Lung (tissue), 12 donors: Measurements from ENCODE around the gene TTYH3. TPM values are rescaled to one million over a fixed set of nuclear protein-coding genes. Genes with fewer than 3 reads are reported as not detected.
A peak's percentile ranks its signal among the peaks of the same experiment; 100 is the strongest.

Source experiments
- ATAC-seq: fragments of 200-7000 bp; cut with Tn5 transposase; one replicate; pipeline ENCODE4 v1.9.1; 2020; ENCODE audit warnings: moderate number of reproducible peaks; ENCODE audit not compliant: insufficient read depth, low FRiP score
- DNase-seq, 3 donors: peaks; one replicate each; pipeline ENCODE4 v3.0.0-alpha.2; 2013 to 2017
- H3K27ac ChIP-seq, 2 donors: one replicate each; pipeline ENCODE4 v1.5.1; 2013; ENCODE audit warnings: mild to moderate bottlenecking in 2 of 2, moderate library complexity in 2 of 2, control low read depth in 1 of 2, inconsistent platforms in 1 of 2, low read depth in 1 of 2, low read length in 1 of 2
- H3K27me3 ChIP-seq, 3 donors: one replicate each; pipeline ENCODE4 v1.5.1; 2013; ENCODE audit warnings: low read length in 2 of 3; ENCODE audit not compliant: control insufficient read depth in 3 of 3, insufficient read depth in 3 of 3
- H3K36me3 ChIP-seq, 4 donors: one replicate each; pipeline ENCODE4 v1.5.1; 2013; ENCODE audit warnings: low read length in 4 of 4, mild to moderate bottlenecking in 1 of 4, moderate library complexity in 1 of 4; ENCODE audit not compliant: control insufficient read depth in 4 of 4, insufficient read depth in 4 of 4
- H3K4me1 ChIP-seq, 5 donors: one replicate each; pipeline ENCODE4 v1.5.1; 2013; ENCODE audit warnings: low read length in 5 of 5, mild to moderate bottlenecking in 2 of 5, moderate library complexity in 1 of 5; ENCODE audit not compliant: control insufficient read depth in 5 of 5, insufficient read depth in 5 of 5
- H3K4me3 ChIP-seq: one replicate; pipeline ENCODE4 v1.5.1; 2013; ENCODE audit warnings: mild to moderate bottlenecking, control low read depth, moderate library complexity
- H3K9ac ChIP-seq, 2 donors: one replicate each; pipeline ENCODE4 v1.5.1; 2013; ENCODE audit warnings: low read length in 2 of 2, control low read depth in 1 of 2; ENCODE audit not compliant: insufficient read depth in 1 of 2
- H3K9me3 ChIP-seq, 4 donors: one replicate each; pipeline ENCODE4 v1.5.1; 2013; ENCODE audit warnings: low read length in 3 of 4, mild to moderate bottlenecking in 1 of 4, moderate library complexity in 1 of 4; ENCODE audit not compliant: control insufficient read depth in 4 of 4, insufficient read depth in 3 of 4
- CTCF ChIP-seq: IDR thresholded peaks from 2 replicates; pipeline ENCODE4 v1.5.1; 2012; ENCODE audit warnings: mild to moderate bottlenecking; ENCODE audit errors: control extremely low read depth, extremely low read depth
- WGBS, 2 donors: extraction: QIAGEN DNeasy Blood & Tissue Kit; methylation state at CpG; one replicate each; pipeline ENCODE4 v1.1.7; 2013; 5-methylcytosine and 5-hydroxymethylcytosine counted together
- polyA plus RNA-seq, 2 donors: library from polyadenylated mRNA; stranded (reverse); fragments of 200-250 nt; gene quantifications; one replicate each; pipeline ENCODE4 v1.2.1, GENCODE V29; 2013
- total RNA-seq, 2 donors: library from RNA; depleted of rRNA in 1 of 2; stranded (reverse); fragments of >200 nt in 1 of 2; gene quantifications; one replicate each; pipeline ENCODE4 v1.2.1, GENCODE V29; 2014 to 2021
- donor health status: control.
- donor health status: control.
- donor health status: Bipolar disorder and iron deficiency.
- donor health status: healthy.
- donor health status: DM: yes; HTN: yes; CAD: no.

The TTYH3 gene
- total and polyA plus RNA-seq, 4 donors = 14.3 to 74.0 (median 55.8) TPM

DNA sequence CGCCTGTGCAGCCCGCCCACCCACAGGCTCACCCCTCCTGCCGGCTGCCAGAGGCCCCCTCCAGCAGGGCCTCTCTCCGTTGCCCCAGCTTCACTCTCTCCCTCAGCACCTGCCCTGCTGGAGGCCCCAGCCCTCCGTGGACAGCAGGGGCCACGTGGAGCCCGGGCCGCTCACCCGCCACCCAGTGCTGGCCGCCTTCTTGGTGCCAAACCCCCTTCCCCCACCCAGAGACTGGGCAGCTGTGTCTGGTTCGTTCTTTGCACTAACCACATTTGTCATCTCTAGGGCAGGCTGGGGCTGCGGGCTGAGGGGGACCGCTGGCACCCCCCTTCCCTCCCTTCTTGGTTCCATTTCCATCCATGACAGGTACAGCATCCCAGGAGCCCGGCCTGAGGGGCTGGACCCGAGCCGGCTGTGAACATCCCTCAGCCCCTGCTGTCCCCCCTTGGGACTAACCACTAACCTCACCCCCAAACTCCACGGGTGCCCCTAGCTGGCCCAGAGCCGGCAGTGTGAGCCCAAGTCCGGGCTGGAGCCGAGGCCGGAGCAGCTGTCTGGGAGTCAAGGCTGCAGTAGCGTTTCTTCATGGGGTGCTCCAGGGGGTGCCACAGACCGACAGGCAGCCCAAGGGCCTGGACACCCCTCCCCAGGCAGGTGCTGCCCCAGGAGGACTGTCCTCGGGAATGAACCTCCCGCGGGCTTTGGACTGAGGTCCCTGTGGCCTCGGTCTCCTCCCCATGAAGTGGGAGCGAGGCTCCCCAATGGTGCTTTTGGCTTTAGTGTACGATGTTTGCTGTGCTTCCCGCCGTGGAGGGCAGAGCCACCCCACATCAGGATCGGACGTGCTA, 30.7 kb downstream of the TTYH3 start:
- DNase-seq = no peak
- WGBS, 2 donors = 74 to 81% methylated on average over 31 to 33 of the region's 33 CpGs

GRCh38 chr7:2663121-2663886, 31.5 kb downstream of the TTYH3 start:
- peak in 2 of 3 donors; percentile 42 to 80 for DNase-seq
- no peak for ATAC-seq
- no peak overlapping the region for H3K27ac ChIP-seq

More for the DNA sequence above, 30.7 kb downstream of the TTYH3 start:
- Histone ChIP-seq H3K4me3 (no peak overlapping the region), H3K36me3 (peaks cover 0 to 39% (median 5%) of the 10 kb centered on the region in 4 donors), H3K27me3 (no peaks in the 10 kb centered on the region), H3K9ac (no peak overlapping the region), H3K4me1 (peaks cover 0 to 14% (median 6%) of the 10 kb centered on the region in 5 donors), H3K9me3 (peaks cover 0 to 7% (median 0%) of the 10 kb centered on the region in 4 donors), H3K27ac (no peak overlapping the region)
- TF ChIP-seq CTCF = no peak
- ATAC-seq = no peak

DNA sequence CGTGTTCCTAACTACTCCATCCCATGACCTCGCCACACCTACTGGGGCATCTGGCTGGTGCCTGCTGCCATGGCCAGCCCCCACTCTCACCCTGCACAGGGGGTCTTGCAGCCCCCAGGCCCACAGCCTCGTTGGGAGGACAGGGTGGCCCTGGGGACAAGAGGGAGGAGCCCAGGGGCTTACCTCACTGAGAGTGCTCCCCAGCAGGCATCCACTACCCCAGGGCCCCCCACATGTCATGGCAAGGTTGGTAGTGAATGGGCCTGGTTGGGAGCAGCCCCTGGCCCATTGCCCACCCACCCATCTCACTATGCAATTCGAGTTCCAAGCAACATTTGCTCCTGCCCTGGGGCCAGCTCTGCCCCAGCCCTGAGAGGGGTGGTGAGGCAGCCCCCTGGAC, 32.2 kb downstream of the TTYH3 start:
- H3K4me3 ChIP-seq = no peak overlapping the region
- no peak overlapping the region for H3K27ac ChIP-seq
- peaks cover 0 to 14% (median 6%) of the 10 kb centered on the region in 5 donors for H3K4me1 ChIP-seq
- TF ChIP-seq CTCF = no peak
- no peak for DNase-seq
- H3K36me3 ChIP-seq = peaks cover 0 to 27% (median 2%) of the 10 kb centered on the region in 4 donors
- H3K9me3 ChIP-seq = peaks cover 0 to 7% (median 0%) of the 10 kb centered on the region in 4 donors
- ATAC-seq = no peak
- 70 to 71% methylated on average over 4 of the region's 4 CpGs for WGBS, 2 donors
- no peaks in the 10 kb centered on the region for H3K27me3 ChIP-seq
- no peak overlapping the region for H3K9ac ChIP-seq

More at GRCh38 chr7:2663121-2663886, 31.5 kb downstream of the TTYH3 start:
- no peak overlapping the region for H3K4me3 ChIP-seq
- no peaks in the 10 kb centered on the region for H3K27me3 ChIP-seq
- H3K9ac ChIP-seq = no peak overlapping the region
- peaks cover 0 to 7% (median 0%) of the 10 kb centered on the region in 4 donors for H3K9me3 ChIP-seq
- H3K4me1 ChIP-seq = peaks cover 0 to 14% (median 6%) of the 10 kb centered on the region in 5 donors
- H3K36me3 ChIP-seq = peaks cover 0 to 33% (median 2%) of the 10 kb centered on the region in 4 donors
- TF ChIP-seq CTCF = no peak
- 61% methylated on average over 30 of the region's 30 CpGs for WGBS, 2 donors
